ENCODE data around the gene ZFYVE28.

The ZFYVE28 gene

GRCh38 chr4:2271279-2272025 is 147.0 kb downstream of the ZFYVE28 start:
- Histone ChIP-seq H3K9me2 (replicated peaks; ENCODE audit: control insufficient read depth, low read length) (no peaks in the 10 kb centered on the region), H3K27me3 (ENCODE audit: control insufficient read depth, low read length) (no peaks in the 10 kb centered on the region), H3K36me3 (ENCODE audit: control insufficient read depth, low read length) (no peaks in the 10 kb centered on the region), H4K20me1 (ENCODE audit: control insufficient read depth, insufficient read depth, low read depth, low read length) (no peaks in the 10 kb centered on the region), H3K79me2 (ENCODE audit: control insufficient read depth, low read length) (no peaks in the 10 kb centered on the region), H3K4me3 (ENCODE audit: low read length) (no peak overlapping the region), H3K4me2 (ENCODE audit: low read length) (no peak overlapping the region), H3K27ac (ENCODE audit: low read depth, low read length) (no peak overlapping the region), H3K4me1 (ENCODE audit: control insufficient read depth, low read length) (no peaks in the 10 kb centered on the region), H3F3A (ENCODE audit: control insufficient read depth, insufficient read depth) (no peaks in the 10 kb centered on the region), H3K9me3 (ENCODE audit: control insufficient read depth, insufficient read depth, low read length) (no peaks in the 10 kb centered on the region)
- TF ChIP-seq CTCF (IDR thresholded peaks at IDR 0.05; ENCODE audit: low read depth, low read length, poor library complexity, severe bottlenecking) (no peak), EZH2phosphoT487 (IDR thresholded peaks at IDR 0.05; ENCODE audit: borderline replicate concordance, low read length) (no peak)

- no peaks in the 10 kb centered on the region for H3K4me1 ChIP-seq (ENCODE audit: control insufficient read depth, low read length)
- no peak overlapping the region for H3K4me3 ChIP-seq (ENCODE audit: low read length)
Measured at GRCh38 chr4:2270341-2271165, 147.9 kb downstream of the ZFYVE28 start.

GRCh38 chr4:2269618-2270163 is 148.8 kb downstream of the ZFYVE28 start:
- TF ChIP-seq CTCF (IDR thresholded peaks at IDR 0.05; ENCODE audit: low read depth, low read length, poor library complexity, severe bottlenecking): no peak
- TF ChIP-seq EZH2phosphoT487 (IDR thresholded peaks at IDR 0.05; ENCODE audit: borderline replicate concordance, low read length): no peak
- Histone ChIP-seq H3K27me3 (ENCODE audit: control insufficient read depth, low read length) (no peaks in the 10 kb centered on the region), H3K4me2 (ENCODE audit: low read length) (no peak overlapping the region), H4K20me1 (ENCODE audit: control insufficient read depth, insufficient read depth, low read depth, low read length) (no peaks in the 10 kb centered on the region), H3F3A (ENCODE audit: control insufficient read depth, insufficient read depth) (no peaks in the 10 kb centered on the region), H3K4me3 (ENCODE audit: low read length) (no peak overlapping the region), H3K36me3 (ENCODE audit: control insufficient read depth, low read length) (no peaks in the 10 kb centered on the region), H3K9me3 (ENCODE audit: control insufficient read depth, insufficient read depth, low read length) (no peaks in the 10 kb centered on the region), H3K79me2 (ENCODE audit: control insufficient read depth, low read length) (no peaks in the 10 kb centered on the region), H3K9me2 (replicated peaks; ENCODE audit: control insufficient read depth, low read length) (no peaks in the 10 kb centered on the region), H3K27ac (ENCODE audit: low read depth, low read length) (no peak overlapping the region), H3K4me1 (ENCODE audit: control insufficient read depth, low read length) (no peaks in the 10 kb centered on the region; the same call in 1 of the 2 replicates)

More at GRCh38 chr4:2270341-2271165, 147.9 kb downstream of the ZFYVE28 start:
- TF ChIP-seq EZH2phosphoT487 (IDR thresholded peaks at IDR 0.05; ENCODE audit: borderline replicate concordance, low read length) (no peak), CTCF (IDR thresholded peaks at IDR 0.05; ENCODE audit: low read depth, low read length, poor library complexity, severe bottlenecking) (no peak)
- Histone ChIP-seq H3F3A (ENCODE audit: control insufficient read depth, insufficient read depth) (no peaks in the 10 kb centered on the region), H3K9me3 (ENCODE audit: control insufficient read depth, insufficient read depth, low read length) (no peaks in the 10 kb centered on the region), H3K9me2 (replicated peaks; ENCODE audit: control insufficient read depth, low read length) (no peaks in the 10 kb centered on the region), H3K4me2 (ENCODE audit: low read length) (no peak overlapping the region), H3K27ac (ENCODE audit: low read depth, low read length) (no peak overlapping the region), H3K36me3 (ENCODE audit: control insufficient read depth, low read length) (no peaks in the 10 kb centered on the region), H3K79me2 (ENCODE audit: control insufficient read depth, low read length) (no peaks in the 10 kb centered on the region), H3K27me3 (ENCODE audit: control insufficient read depth, low read length) (no peaks in the 10 kb centered on the region), H4K20me1 (ENCODE audit: control insufficient read depth, insufficient read depth, low read depth, low read length) (no peaks in the 10 kb centered on the region)
